BLaER1 treated with 17β-estradiol and CSF1 and Interleukin-3, amounts not matched to agents 10 nM and 100 nM (cell line): ENCODE results near the gene SCML2.

Experiments used
- H3K27ac ChIP-seq, 11 experiments: shearing (Covaris generic); formaldehyde crosslinking; 2 replicates each; pipeline ENCODE4 v1.8.1; 2022
- H3K27me3 ChIP-seq, 11 experiments: shearing (Covaris generic); formaldehyde crosslinking; 2 replicates each; pipeline ENCODE4 v1.8.1; 2022
- H3K36me3 ChIP-seq, 11 experiments: shearing (Covaris generic); formaldehyde crosslinking; 2 replicates each; pipeline ENCODE4 v1.8.1; 2022
- H3K4me1 ChIP-seq, 10 experiments: shearing (Covaris generic); formaldehyde crosslinking; 2 replicates each; pipeline ENCODE4 v1.8.1; 2022
- H3K4me2 ChIP-seq, 11 experiments: shearing (Covaris generic); formaldehyde crosslinking; 2 replicates each; pipeline ENCODE4 v1.8.1; 2022
- H3K4me3 ChIP-seq, 10 experiments: shearing (Covaris generic); formaldehyde crosslinking; 2 replicates each; pipeline ENCODE4 v1.8.1; 2022
- H3K9ac ChIP-seq, 11 experiments: shearing (Covaris generic); formaldehyde crosslinking; 2 replicates each; pipeline ENCODE4 v1.8.1; 2022
- H3K9me3 ChIP-seq, 11 experiments: shearing (Covaris generic); formaldehyde crosslinking; replicated peaks in 1 of 11; 2 replicates each; pipeline ENCODE4 v1.8.1; 2022
- H4K20me1 ChIP-seq, 11 experiments: shearing (Covaris generic); formaldehyde crosslinking; 2 replicates each; pipeline ENCODE4 v1.8.1; 2022
- Cebpa-rat ChIP-seq, 11 experiments: shearing (Covaris generic); IDR thresholded peaks; 2 replicates each; pipeline ENCODE4 v1.8.1; 2022

Gene SCML2

GRCh38 chrX:18228069-18228468 is 126.4 kb downstream of the SCML2 start:
- Histone ChIP-seq H3K27me3 (peaks cover 48 to 88% (median 82%) of the 10 kb centered on the region in 11 experiments; a peak in 21 of 22 replicates), H3K9ac (no peak overlapping the region), H3K27ac (no peak overlapping the region), H3K4me3 (no peak overlapping the region), H3K36me3 (no peaks in the 10 kb centered on the region), H4K20me1 (no peaks in the 10 kb centered on the region; a peak in 2 of 22 replicates), H3K9me3 (no peaks in the 10 kb centered on the region), H3K4me1 (no peaks in the 10 kb centered on the region), H3K4me2 (no peak overlapping the region)
- no peak for TF ChIP-seq Cebpa-rat (IDR thresholded peaks at IDR 0.05)

- no peak overlapping the region for H3K27ac ChIP-seq
- no peak overlapping the region for H3K9ac ChIP-seq
- H3K4me2 ChIP-seq, result no peak overlapping the region
- TF ChIP-seq Cebpa-rat (IDR thresholded peaks at IDR 0.05), result no peak
- no peaks in the 10 kb centered on the region for H3K4me1 ChIP-seq
- no peaks in the 10 kb centered on the region for H3K9me3 ChIP-seq
- H4K20me1 ChIP-seq, result no peaks in the 10 kb centered on the region; a peak in 2 of 22 replicates
- no peak overlapping the region for H3K4me3 ChIP-seq
- no peaks in the 10 kb centered on the region for H3K36me3 ChIP-seq
- H3K27me3 ChIP-seq, result peaks cover 52 to 88% (median 83%) of the 10 kb centered on the region in 11 experiments; a peak in 21 of 22 replicates
Measured at GRCh38 chrX:18227458-18227857, 127.0 kb downstream of the SCML2 start.

GRCh38 chrX:18220786-18221185 is 133.7 kb downstream of the SCML2 start, which contains the start of gene BEND2:
TSS of gene BEND2 (minus strand) at chrX:18220886. CDS start at chrX:18220750, 136 bp downstream.
- H4K20me1 ChIP-seq, result no peaks in the 10 kb centered on the region
- TF ChIP-seq Cebpa-rat (IDR thresholded peaks at IDR 0.05), result no peak

GRCh38 chrX:18210470-18210869 is 144.0 kb downstream of the SCML2 start:
- Histone ChIP-seq H3K27ac (no peak overlapping the region), H3K4me3 (no peak overlapping the region), H3K27me3 (peaks cover 76 to 97% (median 92%) of the 10 kb centered on the region in 11 experiments), H3K4me2 (no peak overlapping the region), H3K9ac (no peak overlapping the region), H4K20me1 (peaks cover 0 to 4% (median 0%) of the 10 kb centered on the region in 11 experiments; a peak in 1 of 22 replicates), H3K9me3 (no peaks in the 10 kb centered on the region), H3K4me1 (no peaks in the 10 kb centered on the region), H3K36me3 (no peaks in the 10 kb centered on the region)
- TF ChIP-seq Cebpa-rat (IDR thresholded peaks at IDR 0.05), result no peak

More at GRCh38 chrX:18220786-18221185, 133.7 kb downstream of the SCML2 start, which contains the start of gene BEND2:
- peaks cover 0 to 34% (median 16%) of the 10 kb centered on the region in 11 experiments; a peak in 19 of 22 replicates for H3K9me3 ChIP-seq
- H3K36me3 ChIP-seq, result no peaks in the 10 kb centered on the region
- no peak within 1 kb of the TSS for H3K9ac ChIP-seq
- H3K4me1 ChIP-seq, result no peaks in the 10 kb centered on the region
- no peak within 1 kb of the TSS for H3K27ac ChIP-seq
- no peak within 1 kb of the TSS for H3K4me2 ChIP-seq
- H3K4me3 ChIP-seq, result no peak within 1 kb of the TSS
- H3K27me3 ChIP-seq, result peaks cover 62 to 86% (median 74%) of the 10 kb centered on the region in 11 experiments

GRCh38 chrX:18206657-18207056 is 147.8 kb downstream of the SCML2 start:
- no peak for TF ChIP-seq Cebpa-rat (IDR thresholded peaks at IDR 0.05)
- no peak overlapping the region for H3K9ac ChIP-seq

GRCh38 chrX:18203631-18204030 is 150.9 kb downstream of the SCML2 start:
- no peaks in the 10 kb centered on the region for H3K9me3 ChIP-seq
- no peak overlapping the region for H3K4me3 ChIP-seq
- peaks cover 87 to 96% (median 92%) of the 10 kb centered on the region in 11 experiments for H3K27me3 ChIP-seq
- no peak overlapping the region for H3K9ac ChIP-seq
- no peak for TF ChIP-seq Cebpa-rat (IDR thresholded peaks at IDR 0.05)
- H4K20me1 ChIP-seq, result no peaks in the 10 kb centered on the region; a peak in 1 of 22 replicates
- no peak overlapping the region for H3K4me2 ChIP-seq
- no peak overlapping the region for H3K27ac ChIP-seq
- no peaks in the 10 kb centered on the region for H3K36me3 ChIP-seq
- no peaks in the 10 kb centered on the region for H3K4me1 ChIP-seq

More at GRCh38 chrX:18206657-18207056, 147.8 kb downstream of the SCML2 start:
- Histone ChIP-seq H3K27ac (no peak overlapping the region), H3K36me3 (no peaks in the 10 kb centered on the region), H3K27me3 (peaks cover 85 to 99% (median 96%) of the 10 kb centered on the region in 11 experiments), H3K4me2 (no peak overlapping the region), H3K9me3 (no peaks in the 10 kb centered on the region), H4K20me1 (peaks cover 0 to 4% (median 0%) of the 10 kb centered on the region in 11 experiments; a peak in 1 of 22 replicates), H3K4me3 (no peak overlapping the region), H3K4me1 (no peaks in the 10 kb centered on the region)

- Histone ChIP-seq H3K27ac (no peak overlapping the region), H3K36me3 (no peaks in the 10 kb centered on the region), H4K20me1 (no peaks in the 10 kb centered on the region; a peak in 2 of 22 replicates), H3K27me3 (peaks cover 64 to 85% (median 76%) of the 10 kb centered on the region in 11 experiments), H3K4me3 (no peak overlapping the region), H3K9me3 (peaks cover 0 to 10% (median 0%) of the 10 kb centered on the region in 11 experiments; a peak in 2 of 22 replicates), H3K9ac (no peak overlapping the region), H3K4me1 (no peaks in the 10 kb centered on the region), H3K4me2 (no peak overlapping the region)
- no peak for TF ChIP-seq Cebpa-rat (IDR thresholded peaks at IDR 0.05)
Measured at GRCh38 chrX:18194688-18195087, 159.8 kb downstream of the SCML2 start.
